Measurements from ENCODE around the gene NDUFV1. TPM values are rescaled to one million over a fixed set of nuclear protein-coding genes. Genes with fewer than 3 reads are reported as not detected.

The NDUFV1 gene
- total and polyA plus RNA-seq, 9 of the 15 experiments (the other 6 are each of a cell fraction or from before 2014, with no cell fraction given) = 10.8 to 423 (median 209) TPM

DNA sequence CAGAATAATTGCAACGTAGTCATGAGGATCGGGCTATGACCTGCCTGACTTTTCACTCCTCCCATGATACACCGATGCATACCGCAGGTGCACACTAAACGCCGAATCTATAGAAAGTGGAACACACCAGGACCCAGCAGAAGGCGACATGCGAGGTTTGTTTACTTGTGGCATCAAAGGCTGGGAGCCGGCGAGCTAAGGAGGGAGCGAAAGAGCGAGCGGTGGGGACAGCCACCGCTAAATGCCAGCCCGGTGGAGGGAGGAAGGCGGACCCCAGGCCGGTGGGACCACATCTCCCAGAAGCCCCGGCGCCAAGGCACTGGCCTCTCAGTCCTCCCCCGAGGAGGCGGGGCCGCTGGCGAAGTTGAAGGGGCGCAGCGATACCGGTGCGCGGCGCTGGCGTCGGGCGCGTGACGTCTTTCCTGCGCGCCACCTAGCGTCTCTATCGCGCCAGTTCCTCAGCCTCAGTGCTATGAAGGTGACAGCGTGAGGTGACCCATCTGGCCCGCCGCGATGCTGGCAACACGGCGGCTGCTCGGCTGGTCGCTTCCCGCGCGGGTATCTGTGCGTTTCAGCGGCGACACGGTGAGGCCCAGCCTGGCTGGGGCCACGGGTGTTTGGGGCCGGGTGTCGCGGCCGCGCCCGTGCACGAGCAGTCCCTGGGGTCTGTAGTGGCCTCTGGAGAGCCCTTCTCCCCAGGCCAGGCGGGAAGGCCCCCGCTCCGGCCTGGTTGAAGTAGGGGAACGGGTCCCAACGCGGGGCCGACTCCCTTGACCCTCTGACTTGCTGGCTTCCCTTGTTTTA lies at the start of gene NDUFV1 (continued):
- TF ChIP-seq, protein P1, sequence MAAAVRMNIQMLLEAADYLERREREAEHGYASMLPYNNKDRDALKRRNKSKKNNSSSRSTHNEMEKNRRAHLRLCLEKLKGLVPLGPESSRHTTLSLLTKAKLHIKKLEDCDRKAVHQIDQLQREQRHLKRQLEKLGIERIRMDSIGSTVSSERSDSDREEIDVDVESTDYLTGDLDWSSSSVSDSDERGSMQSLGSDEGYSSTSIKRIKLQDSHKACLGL (CRISPR knock-in tag; IDR thresholded peaks at IDR 0.05; ENCODE audit: borderline replicate concordance, poor library complexity, severe bottlenecking) = no peak
- TF ChIP-seq HNRNPLL (IDR thresholded peaks at IDR 0.05; ENCODE audit: low read depth, low read length, poor library complexity, severe bottlenecking) (no peak), HIVEP1 (CRISPR knock-in tag; IDR thresholded peaks at IDR 0.05) (no peak), KDM2B (CRISPR knock-in tag; IDR thresholded peaks at IDR 0.05) (0 out of 2 replicates have a peak, but pooled peaks have one; percentile 60), POLR3G (IDR thresholded peaks at IDR 0.05; ENCODE audit: extremely low read depth, insufficient read length, insufficient replicate concordance) (no peak), ZNF133 (CRISPR knock-in tag; IDR thresholded peaks at IDR 0.05) (no peak), POLR2H (tag; IDR thresholded peaks at IDR 0.05; ENCODE audit: low read depth) (no peak), NR2C1 (IDR thresholded peaks at IDR 0.05) (peak; percentile 84), NR2C1 (tag; IDR thresholded peaks at IDR 0.05) (peak; percentile 92), GATAD2B (IDR thresholded peaks at IDR 0.05; ENCODE audit: borderline replicate concordance) (no peak), KDM1A (IDR thresholded peaks at IDR 0.05) (no peak), SMARCA5 (IDR thresholded peaks at IDR 0.05) (no peak), ZNF57 (CRISPR knock-in tag; IDR thresholded peaks at IDR 0.05) (no peak), ZFP36 (IDR thresholded peaks at IDR 0.05; ENCODE audit: low read depth, low read length, partially characterized antibody) (no peak), RAD21 (CRISPR knock-in tag; conservative IDR thresholded peaks at IDR 0.05 in 1 of 2, IDR thresholded peaks at IDR 0.05 in 1 of 2) (peak; percentile 25 to 28; a peak in 1 of 4 replicates), DIDO1 (tag; IDR thresholded peaks at IDR 0.05; ENCODE audit: low read depth) (peak; percentile 70), ARHGAP35 (IDR thresholded peaks at IDR 0.05; ENCODE audit: partially characterized antibody) (no peak), PCBP2 (IDR thresholded peaks at IDR 0.05; ENCODE audit: low read depth, low read length, poor library complexity, severe bottlenecking) (no peak), RHOXF2B (CRISPR knock-in tag; conservative IDR thresholded peaks at IDR 0.05) (no peak), SRSF3 (IDR thresholded peaks at IDR 0.05; ENCODE audit: insufficient read depth, low read length) (no peak), MYC (IDR thresholded peaks at IDR 0.05; ENCODE audit: low read depth, low read length) (peak; percentile 82), MYC (CRISPR knock-in tag; IDR thresholded peaks at IDR 0.05; ENCODE audit: borderline replicate concordance, low read depth) (no peak), FOXJ3 (CRISPR knock-in tag; IDR thresholded peaks at IDR 0.05) (no peak), PHB (CRISPR knock-in tag; IDR thresholded peaks at IDR 0.05) (no peak), MCM5 (IDR thresholded peaks at IDR 0.05; ENCODE audit: low read depth) (no peak), SNIP1 (IDR thresholded peaks at IDR 0.05; ENCODE audit: low read depth) (no peak), TOE1 (IDR thresholded peaks at IDR 0.05; ENCODE audit: borderline replicate concordance) (peak; percentile 58), TOE1 (CRISPR knock-in tag; IDR thresholded peaks at IDR 0.05; ENCODE audit: borderline replicate concordance, low read depth) (no peak)
- TF ChIP-seq, protein P2, sequence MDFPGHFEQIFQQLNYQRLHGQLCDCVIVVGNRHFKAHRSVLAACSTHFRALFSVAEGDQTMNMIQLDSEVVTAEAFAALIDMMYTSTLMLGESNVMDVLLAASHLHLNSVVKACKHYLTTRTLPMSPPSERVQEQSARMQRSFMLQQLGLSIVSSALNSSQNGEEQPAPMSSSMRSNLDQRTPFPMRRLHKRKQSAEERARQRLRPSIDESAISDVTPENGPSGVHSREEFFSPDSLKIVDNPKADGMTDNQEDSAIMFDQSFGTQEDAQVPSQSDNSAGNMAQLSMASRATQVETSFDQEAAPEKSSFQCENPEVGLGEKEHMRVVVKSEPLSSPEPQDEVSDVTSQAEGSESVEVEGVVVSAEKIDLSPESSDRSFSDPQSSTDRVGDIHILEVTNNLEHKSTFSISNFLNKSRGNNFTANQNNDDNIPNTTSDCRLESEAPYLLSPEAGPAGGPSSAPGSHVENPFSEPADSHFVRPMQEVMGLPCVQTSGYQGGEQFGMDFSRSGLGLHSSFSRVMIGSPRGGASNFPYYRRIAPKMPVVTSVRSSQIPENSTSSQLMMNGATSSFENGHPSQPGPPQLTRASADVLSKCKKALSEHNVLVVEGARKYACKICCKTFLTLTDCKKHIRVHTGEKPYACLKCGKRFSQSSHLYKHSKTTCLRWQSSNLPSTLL (IDR thresholded peaks at IDR 0.05) = no peak
